ENCODE data around the gene PIM1. TPM values are rescaled to one million over a fixed set of nuclear protein-coding genes. Genes with fewer than 3 reads are reported as not detected.
"Not testable (repeated sequence)": the region's sequence is repeated elsewhere in the genome, so short reads cannot be mapped to it uniquely, and the experiment has no call there.

PIM1 gene
- 8.5 TPM for polyA plus RNA-seq (2012; ENCODE audit: low read depth, missing spikeins)

GRCh38 chr6:37169496-37170272 is at the start of gene PIM1:
TSS of gene PIM1 (plus strand) at chr6:37170152. CDS start at chr6:37170576, 424 bp downstream.
- peak; percentile 93 for FAIRE-seq
- no peak for TF ChIP-seq PAX5 (IDR thresholded peaks at IDR 0.05; ENCODE audit: insufficient read depth, low read length, severe bottlenecking)
- 0 out of 2 replicates have a peak, but pooled peaks have one; percentile 18 for TF ChIP-seq TAF1 (IDR thresholded peaks at IDR 0.05; ENCODE audit: low read depth, low read length)
- DNase-seq (ENCODE audit: insufficient read length, low spot score), result peak; percentile 94

DNA sequence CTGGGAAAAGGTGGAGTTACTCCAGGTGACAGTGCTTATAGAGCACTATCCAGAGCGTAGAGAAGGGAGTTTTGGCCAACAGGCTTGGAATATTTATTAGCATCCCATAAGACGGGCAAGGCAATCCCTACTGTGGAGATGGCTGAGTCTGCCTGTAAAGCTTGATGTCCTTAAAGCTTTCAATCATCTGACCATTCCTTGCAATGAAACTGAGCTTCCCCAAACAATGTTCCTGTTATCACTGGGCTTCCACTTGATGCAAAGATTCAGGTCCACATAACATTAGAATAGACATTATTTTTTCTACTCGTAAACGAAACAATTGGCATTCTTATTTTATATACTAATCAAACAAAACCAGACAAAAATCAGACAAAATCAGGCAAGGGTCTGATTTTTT is 48.4 kb upstream of the PIM1 start:
- FAIRE-seq, result no peak
- no peak for TF ChIP-seq PAX5 (IDR thresholded peaks at IDR 0.05; ENCODE audit: insufficient read depth, low read length, severe bottlenecking)
- TF ChIP-seq POU2F2 (IDR thresholded peaks at IDR 0.05; ENCODE audit: low read depth, low read length), result no peak
- no peak for TF ChIP-seq SPI1 (IDR thresholded peaks at IDR 0.05; ENCODE audit: low read depth, low read length)
- TF ChIP-seq TAF1 (IDR thresholded peaks at IDR 0.05; ENCODE audit: low read depth, low read length), result no peak
- TF ChIP-seq POLR2A (IDR thresholded peaks at IDR 0.05; ENCODE audit: low read depth, low read length), result no peak
- TF ChIP-seq POLR2AphosphoS5 (IDR thresholded peaks at IDR 0.05; ENCODE audit: low read depth, low read length), result no peak

GRCh38 chr6:37122861-37123260 is 47.1 kb upstream of the PIM1 start:
- no peak for DNase-seq (ENCODE audit: insufficient read length, low spot score)
- TF ChIP-seq POU2F2 (IDR thresholded peaks at IDR 0.05; ENCODE audit: low read depth, low read length) (no peak), TAF1 (IDR thresholded peaks at IDR 0.05; ENCODE audit: low read depth, low read length) (no peak), POLR2A (IDR thresholded peaks at IDR 0.05; ENCODE audit: low read depth, low read length) (no peak), POLR2AphosphoS5 (IDR thresholded peaks at IDR 0.05; ENCODE audit: low read depth, low read length) (no peak), PAX5 (IDR thresholded peaks at IDR 0.05; ENCODE audit: insufficient read depth, low read length, severe bottlenecking) (no peak), SPI1 (IDR thresholded peaks at IDR 0.05; ENCODE audit: low read depth, low read length) (no peak)
- no peak for FAIRE-seq

More for the DNA sequence above, 48.4 kb upstream of the PIM1 start:
- no peak for DNase-seq (ENCODE audit: insufficient read length, low spot score)

DNA sequence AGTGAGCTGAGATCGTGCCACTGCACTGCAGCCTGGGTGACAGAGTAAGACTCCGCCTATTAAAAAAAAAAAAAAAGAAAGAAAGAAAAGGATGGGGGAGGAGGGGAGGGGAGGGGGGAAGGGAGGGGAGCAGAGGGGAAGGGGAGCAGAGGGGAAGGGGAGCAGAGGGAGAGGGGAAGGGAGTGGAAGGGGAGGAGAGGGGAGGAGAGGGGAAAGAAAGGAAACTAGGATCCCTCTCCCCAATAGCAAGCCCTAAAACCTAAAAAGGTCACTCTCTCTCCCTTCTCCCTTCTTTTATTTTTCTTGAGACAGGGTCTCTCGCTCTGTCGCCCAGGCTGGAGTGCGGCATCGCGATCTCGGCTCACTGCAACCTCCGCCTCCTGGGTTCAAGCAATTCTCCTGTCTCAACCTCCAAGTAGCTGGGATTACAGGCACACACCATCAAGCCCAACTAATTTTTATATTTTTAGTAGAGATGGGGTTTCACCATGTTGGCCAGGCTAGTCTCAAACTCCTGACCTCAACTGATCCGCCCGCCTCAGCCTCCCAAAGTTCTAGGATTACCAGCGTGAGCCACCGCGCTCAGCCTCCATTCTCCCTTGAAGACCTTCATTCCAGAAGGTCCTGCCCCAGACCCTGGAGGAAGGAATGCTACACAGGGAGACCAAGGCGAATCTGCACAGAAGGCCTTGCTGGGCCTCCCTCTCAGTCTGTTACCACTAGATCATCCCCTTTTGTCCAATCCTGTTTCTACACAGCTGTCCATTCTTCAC is 45.8 kb upstream of the PIM1 start:
- TF ChIP-seq POU2F2 (IDR thresholded peaks at IDR 0.05; ENCODE audit: low read depth, low read length) (no peak), PAX5 (IDR thresholded peaks at IDR 0.05; ENCODE audit: insufficient read depth, low read length, severe bottlenecking) (no peak), TAF1 (IDR thresholded peaks at IDR 0.05; ENCODE audit: low read depth, low read length) (no peak), POLR2AphosphoS5 (IDR thresholded peaks at IDR 0.05; ENCODE audit: low read depth, low read length) (no peak), SPI1 (IDR thresholded peaks at IDR 0.05; ENCODE audit: low read depth, low read length) (no peak), POLR2A (IDR thresholded peaks at IDR 0.05; ENCODE audit: low read depth, low read length) (no peak)
- FAIRE-seq (no peak), DNase-seq (ENCODE audit: insufficient read length, low spot score) (no peak)

DNA sequence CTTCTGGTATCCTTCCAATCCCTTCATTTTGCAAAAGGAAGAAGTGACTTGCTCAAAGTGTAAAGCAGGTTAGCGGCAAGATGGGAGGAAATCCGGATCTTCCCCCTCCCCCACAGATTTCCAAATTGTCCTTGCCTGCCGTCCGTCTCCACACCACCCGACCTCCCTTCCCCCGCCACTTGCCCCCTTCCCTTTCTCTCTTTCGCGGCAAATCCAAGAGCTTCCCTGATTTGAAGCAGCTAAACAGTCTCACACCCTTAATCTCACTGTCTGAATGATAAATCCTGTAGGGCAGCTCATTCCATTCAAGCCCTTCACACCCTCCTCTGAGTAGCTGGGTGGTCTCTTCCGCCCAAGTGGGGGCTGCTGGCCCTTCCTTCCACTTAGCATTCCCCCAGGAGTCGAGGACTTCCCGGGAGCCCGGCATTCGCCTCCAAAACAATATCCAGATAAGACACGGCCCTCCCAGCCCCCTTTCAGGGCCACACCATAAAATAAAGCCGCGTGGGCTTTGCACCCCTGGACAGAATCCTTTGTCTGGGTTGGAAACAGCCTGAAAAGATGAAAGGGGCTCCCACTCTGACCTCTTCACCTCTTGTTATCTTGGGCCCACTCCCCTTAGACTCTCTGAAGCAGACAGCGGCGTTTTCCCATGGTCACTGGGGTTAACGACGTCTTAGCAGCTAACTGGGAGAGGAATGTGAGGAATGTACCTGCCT is 44.0 kb upstream of the PIM1 start:
- TF ChIP-seq TAF1 (IDR thresholded peaks at IDR 0.05; ENCODE audit: low read depth, low read length), result no peak
- TF ChIP-seq POLR2AphosphoS5 (IDR thresholded peaks at IDR 0.05; ENCODE audit: low read depth, low read length), result no peak
- TF ChIP-seq PAX5 (IDR thresholded peaks at IDR 0.05; ENCODE audit: insufficient read depth, low read length, severe bottlenecking), result no peak
- no peak for TF ChIP-seq POLR2A (IDR thresholded peaks at IDR 0.05; ENCODE audit: low read depth, low read length)
- TF ChIP-seq SPI1 (IDR thresholded peaks at IDR 0.05; ENCODE audit: low read depth, low read length), result no peak
- TF ChIP-seq POU2F2 (IDR thresholded peaks at IDR 0.05; ENCODE audit: low read depth, low read length), result no peak
- DNase-seq (ENCODE audit: insufficient read length, low spot score) (no peak), FAIRE-seq (no peak)

- TF ChIP-seq POU2F2 (IDR thresholded peaks at IDR 0.05; ENCODE audit: low read depth, low read length) (no peak), POLR2A (IDR thresholded peaks at IDR 0.05; ENCODE audit: low read depth, low read length) (no peak), SPI1 (IDR thresholded peaks at IDR 0.05; ENCODE audit: low read depth, low read length) (no peak), TAF1 (IDR thresholded peaks at IDR 0.05; ENCODE audit: low read depth, low read length) (no peak), PAX5 (IDR thresholded peaks at IDR 0.05; ENCODE audit: insufficient read depth, low read length, severe bottlenecking) (no peak), POLR2AphosphoS5 (IDR thresholded peaks at IDR 0.05; ENCODE audit: low read depth, low read length) (no peak)
- DNase-seq (ENCODE audit: insufficient read length, low spot score) (no peak), FAIRE-seq (no peak)
These were observed 43.4 kb upstream of the PIM1 start for GRCh38 chr6:37126493-37126958.

DNA sequence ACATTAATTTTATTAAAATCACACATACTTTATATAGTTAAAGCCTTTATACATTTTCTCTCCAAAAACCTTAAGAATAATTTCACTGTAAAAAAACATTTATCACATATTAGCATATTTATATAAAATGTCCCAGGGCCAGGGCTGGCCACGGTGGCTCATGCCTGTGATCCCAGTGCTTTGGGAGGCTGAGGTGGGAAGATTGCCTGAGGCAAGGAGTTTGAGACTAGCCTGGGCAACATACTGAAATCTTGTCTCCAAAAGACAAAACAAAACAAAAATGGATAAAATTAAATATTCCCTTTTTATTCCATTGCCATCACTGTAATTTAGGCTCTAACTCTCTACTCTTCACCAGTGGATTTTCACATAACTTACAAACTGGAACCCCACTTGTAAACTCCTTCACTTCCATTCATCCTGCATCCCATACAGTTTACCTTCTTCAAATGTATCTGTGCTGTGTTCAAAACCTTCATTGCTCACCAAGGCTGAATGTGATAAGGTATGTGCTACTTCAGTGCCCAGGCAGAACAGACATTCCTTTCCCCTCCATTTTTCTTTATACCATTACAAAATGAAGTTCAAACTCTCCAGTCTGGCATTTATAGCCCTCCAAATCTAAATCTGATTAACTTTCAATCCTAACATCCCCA is 42.9 kb upstream of the PIM1 start:
- FAIRE-seq (no peak), DNase-seq (ENCODE audit: insufficient read length, low spot score) (no peak)
- TF ChIP-seq POLR2A (IDR thresholded peaks at IDR 0.05; ENCODE audit: low read depth, low read length), result no peak
- no peak for TF ChIP-seq POLR2AphosphoS5 (IDR thresholded peaks at IDR 0.05; ENCODE audit: low read depth, low read length)
- TF ChIP-seq PAX5 (IDR thresholded peaks at IDR 0.05; ENCODE audit: insufficient read depth, low read length, severe bottlenecking), result no peak
- no peak for TF ChIP-seq POU2F2 (IDR thresholded peaks at IDR 0.05; ENCODE audit: low read depth, low read length)
- TF ChIP-seq SPI1 (IDR thresholded peaks at IDR 0.05; ENCODE audit: low read depth, low read length), result no peak
- TF ChIP-seq TAF1 (IDR thresholded peaks at IDR 0.05; ENCODE audit: low read depth, low read length), result no peak

DNA sequence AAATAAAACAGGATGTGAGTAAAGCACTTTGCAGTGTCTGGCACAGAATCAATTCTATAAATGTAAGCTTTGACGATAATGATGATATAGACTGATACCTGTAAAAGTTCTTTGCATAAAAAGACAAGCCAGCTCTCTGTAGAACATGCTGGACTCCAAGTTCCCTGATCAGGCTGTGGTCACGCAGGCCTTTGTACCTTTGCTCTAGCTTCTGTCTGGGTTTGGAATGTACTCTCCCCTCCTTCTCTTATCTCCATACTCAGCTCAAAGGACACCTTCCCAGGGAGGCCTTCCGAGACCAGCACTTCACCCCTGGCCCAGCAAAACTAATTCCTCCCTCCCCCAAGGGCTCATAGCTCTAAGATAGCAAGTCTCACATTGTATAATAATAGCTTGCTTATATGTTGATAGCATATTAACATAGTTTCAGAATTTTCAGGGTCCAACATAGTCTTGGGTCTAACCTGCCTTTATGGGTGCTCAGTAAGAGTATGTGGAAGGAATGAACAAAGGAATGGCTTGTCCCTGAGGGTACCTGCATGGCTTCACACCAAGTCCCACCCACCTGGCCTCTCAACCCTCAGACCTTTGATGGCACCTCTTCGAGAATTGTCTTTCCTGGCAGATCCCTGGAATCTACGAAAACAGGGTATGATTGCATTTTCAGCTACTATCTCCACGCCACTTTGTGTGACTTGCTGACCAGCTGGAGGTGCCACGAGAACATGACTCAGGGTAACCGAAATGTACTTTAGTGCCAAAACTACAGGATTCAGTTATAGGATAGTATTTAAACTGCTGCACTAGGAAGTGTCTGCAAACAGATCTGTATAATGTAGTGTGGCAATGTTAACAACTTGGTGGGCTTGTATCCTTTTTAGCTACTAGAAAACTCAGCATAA is 41.7 kb upstream of the PIM1 start:
- TF ChIP-seq SPI1 (IDR thresholded peaks at IDR 0.05; ENCODE audit: low read depth, low read length) (peak; percentile 38; the same call in 1 of the 2 replicates), POLR2A (IDR thresholded peaks at IDR 0.05; ENCODE audit: low read depth, low read length) (no peak)
- no peak for DNase-seq (ENCODE audit: insufficient read length, low spot score)
- FAIRE-seq, result no peak

- FAIRE-seq; DNase-seq (ENCODE audit: insufficient read length, low spot score): not testable (repeated sequence)
These were observed 41.0 kb upstream of the PIM1 start for GRCh38 chr6:37128863-37129443.
